Measurements from ENCODE around the gene SUCNR1. TPM values are rescaled to one million over a fixed set of nuclear protein-coding genes. Genes with fewer than 3 reads are reported as not detected.
A peak's percentile ranks its signal among the peaks of the same experiment; 100 is the strongest.
"Not testable (repeated sequence)": the region's sequence is repeated elsewhere in the genome, so short reads cannot be mapped to it uniquely, and the experiment has no call there.

Gene SUCNR1
- total RNA-seq, 1 experiment from 2014 or later = 0.47 TPM

- in situ Hi-C loops (cut with HindIII; ENCODE audit: low pct_unique_long_range_greater_than_20kb, low sequenced_read_pairs) = no loop called here
- DNase-seq (ENCODE audit: low read depth) = no peak
These were observed 23.0 kb downstream of the SUCNR1 start for GRCh38 chr3:151896246-151897012.

- in situ Hi-C loops (cut with HindIII; ENCODE audit: low pct_unique_long_range_greater_than_20kb, low sequenced_read_pairs); DNase-seq (ENCODE audit: low read depth): not testable (repeated sequence)
These were observed 24.7 kb downstream of the SUCNR1 start for GRCh38 chr3:151898121-151898520.

GRCh38 chr3:151898564-151899261, 25.3 kb downstream of the SUCNR1 start:
- in situ Hi-C loops (cut with HindIII; ENCODE audit: low pct_unique_long_range_greater_than_20kb, low sequenced_read_pairs); DNase-seq (ENCODE audit: low read depth): not testable (repeated sequence)

- no peak for DNase-seq (ENCODE audit: low read depth)
- in situ Hi-C loops (cut with HindIII; ENCODE audit: low pct_unique_long_range_greater_than_20kb, low sequenced_read_pairs) = no loop called here
These were observed 26.6 kb downstream of the SUCNR1 start for GRCh38 chr3:151899996-151900395.

- in situ Hi-C loops (cut with HindIII; ENCODE audit: low pct_unique_long_range_greater_than_20kb, low sequenced_read_pairs) = no loop called here
These were observed 27.0 kb downstream of the SUCNR1 start for GRCh38 chr3:151900460-151900859.

GRCh38 chr3:151900884-151901643, 27.6 kb downstream of the SUCNR1 start:
- no peak for DNase-seq (ENCODE audit: low read depth)
- in situ Hi-C loops (cut with HindIII; ENCODE audit: low pct_unique_long_range_greater_than_20kb, low sequenced_read_pairs) = no loop called here

More at GRCh38 chr3:151900460-151900859, 27.0 kb downstream of the SUCNR1 start:
- no peak for DNase-seq (ENCODE audit: low read depth)

GRCh38 chr3:151901644-151902285, 28.3 kb downstream of the SUCNR1 start:
- in situ Hi-C loops (cut with HindIII; ENCODE audit: low pct_unique_long_range_greater_than_20kb, low sequenced_read_pairs) = no loop called here
- DNase-seq (ENCODE audit: low read depth) = no peak

- DNase-seq (ENCODE audit: low read depth) = no peak
- in situ Hi-C loops (cut with HindIII; ENCODE audit: low pct_unique_long_range_greater_than_20kb, low sequenced_read_pairs) = no loop called here
These were observed 30.1 kb downstream of the SUCNR1 start for GRCh38 chr3:151903501-151903991.

GRCh38 chr3:151905647-151906046, 32.2 kb downstream of the SUCNR1 start:
- DNase-seq (ENCODE audit: low read depth) = no peak
- in situ Hi-C loops (cut with HindIII; ENCODE audit: low pct_unique_long_range_greater_than_20kb, low sequenced_read_pairs) = no loop called here

GRCh38 chr3:151906751-151907150, 33.3 kb downstream of the SUCNR1 start:
- DNase-seq (ENCODE audit: low read depth) = no peak
- in situ Hi-C loops (cut with HindIII; ENCODE audit: low pct_unique_long_range_greater_than_20kb, low sequenced_read_pairs) = no loop called here

GRCh38 chr3:151908399-151908798, 35.0 kb downstream of the SUCNR1 start:
- in situ Hi-C loops (cut with HindIII; ENCODE audit: low pct_unique_long_range_greater_than_20kb, low sequenced_read_pairs) = no loop called here
- DNase-seq (ENCODE audit: low read depth) = no peak

GRCh38 chr3:151909681-151910405, 36.4 kb downstream of the SUCNR1 start:
- DNase-seq (ENCODE audit: low read depth) = no peak
- in situ Hi-C loops (cut with HindIII; ENCODE audit: low pct_unique_long_range_greater_than_20kb, low sequenced_read_pairs) = no loop called here

- in situ Hi-C loops (cut with HindIII; ENCODE audit: low pct_unique_long_range_greater_than_20kb, low sequenced_read_pairs) = no loop called here
These were observed 38.0 kb downstream of the SUCNR1 start for GRCh38 chr3:151911462-151911861.

GRCh38 chr3:151912028-151912427, 38.6 kb downstream of the SUCNR1 start:
- in situ Hi-C loops (cut with HindIII; ENCODE audit: low pct_unique_long_range_greater_than_20kb, low sequenced_read_pairs) = no loop called here
- no peak for DNase-seq (ENCODE audit: low read depth)

More at GRCh38 chr3:151911462-151911861, 38.0 kb downstream of the SUCNR1 start:
- DNase-seq (ENCODE audit: low read depth) = no peak

- no peak for DNase-seq (ENCODE audit: low read depth)
- in situ Hi-C loops (cut with HindIII; ENCODE audit: low pct_unique_long_range_greater_than_20kb, low sequenced_read_pairs) = no loop called here
These were observed 43.3 kb downstream of the SUCNR1 start for GRCh38 chr3:151916781-151917180.

- in situ Hi-C loops (cut with HindIII; ENCODE audit: low pct_unique_long_range_greater_than_20kb, low sequenced_read_pairs) = no loop called here
- peak; percentile 35 for DNase-seq (ENCODE audit: low read depth)
These were observed 45.0 kb downstream of the SUCNR1 start for GRCh38 chr3:151918253-151919029.

- in situ Hi-C loops (cut with HindIII; ENCODE audit: low pct_unique_long_range_greater_than_20kb, low sequenced_read_pairs) = no loop called here
- DNase-seq (ENCODE audit: low read depth) = no peak
These were observed 45.5 kb downstream of the SUCNR1 start for GRCh38 chr3:151919030-151919328.
